HepG2 (cell line): ENCODE data around the gene CAPZB. TPM values are rescaled to one million over a fixed set of nuclear protein-coding genes. Genes with fewer than 3 reads are reported as not detected.

Experiments
- ATAC-seq: fragments of 200-7000 bp; cut with Tn5 transposase; 3 replicates; pipeline ENCODE4 v1.9.1; 2020; ENCODE audit warnings: mild to moderate bottlenecking, moderate library complexity
- BruUV-seq: library from RNA; stranded (reverse); fragments of 400-500 nt; replicated peaks from 2 replicates; lab custom pipeline; 2021; lab: Mats Ljungman, UMichigan
- CTCF ChIA-PET: fragments of 300-600 bp; formaldehyde crosslinking; extraction: SDS; loops from one replicate; lab custom pipeline; 2021; ENCODE audit warnings: low total read pairs, inconsistent platforms, low intra/inter-chr PET ratio; lab: Yijun Ruan, JAX
- POLR2A ChIA-PET: fragments of 350-600 bp; sonication (Branson Sonifier 250); formaldehyde crosslinking; loops from one replicate; lab custom pipeline; 2020; ENCODE audit warnings: antibody characterized with exemption, inconsistent platforms; lab: Yijun Ruan, JAX
- DNase-seq: peaks from one replicate; pipeline ENCODE4 v3.0.0-alpha.2; 2015; ENCODE audit warnings: low spot score
- FAIRE-seq: peaks from 3 replicates; lab custom pipeline; 2011; peaks lifted over from hg19 to GRCh38; lab: Jason Lieb, UNC
- H2AFZ ChIP-seq: one replicate; pipeline ENCODE4 v1.6.1; 2011; ENCODE audit warnings: low read length, inconsistent platforms
- H3K27ac ChIP-seq: fragments of 300-600 bp; 3 replicates; pipeline ENCODE4 v1.8.0; 2011; ENCODE audit warnings: mixed run types, mild to moderate bottlenecking, mixed read lengths, low read length, inconsistent platforms; ENCODE audit not compliant: insufficient read depth; ENCODE audit errors: extremely low read length
- H3K27me3 ChIP-seq, 2 experiments: fragments of 200-600 bp in 1 of 2; 2 replicates in 1 of 2; 3 replicates in 1 of 2; pipeline versions ENCODE4 v1.6.0 to v1.8.0; 2011; ENCODE audit warnings: low read length in 2 of 2, mild to moderate bottlenecking in 2 of 2, moderate library complexity in 2 of 2, inconsistent platforms in 1 of 2; ENCODE audit not compliant: insufficient read depth in 2 of 2, control insufficient read depth in 1 of 2
- H3K36me3 ChIP-seq, 2 experiments: fragments of 200-600 bp in 1 of 2; replicated peaks in 1 of 2; 2 replicates in 1 of 2; 3 replicates in 1 of 2; pipeline versions ENCODE4 v1.5.1 to v1.8.0; 2011; ENCODE audit warnings: low read length in 2 of 2, inconsistent platforms in 1 of 2; ENCODE audit not compliant: insufficient read depth in 2 of 2, control insufficient read depth in 1 of 2
- H3K4me1 ChIP-seq: 2 replicates; pipeline ENCODE4 v1.5.1; 2012; ENCODE audit warnings: low read length, inconsistent platforms; ENCODE audit not compliant: insufficient read depth
- H3K4me2 ChIP-seq: 2 replicates; pipeline ENCODE4 v1.6.0; 2011; ENCODE audit warnings: low read depth, low read length, inconsistent platforms
- H3K4me3 ChIP-seq, 3 experiments: fragments of 200-600 bp in 1 of 3; sonication (generic), shearing (Covaris generic) in 1 of 3; replicated peaks in 1 of 3; 2 replicates each; pipeline ENCODE4 v1.5.1; 2011 to 2016; ENCODE audit warnings: low read length in 3 of 3, inconsistent platforms in 2 of 3, low read depth in 2 of 3, mild to moderate bottlenecking in 2 of 3, control low read depth in 1 of 3, mixed read lengths in 1 of 3; ENCODE audit not compliant: insufficient read depth in 1 of 3
- H3K79me2 ChIP-seq: one replicate; pipeline ENCODE4 v1.6.1; 2011; ENCODE audit warnings: low read length, inconsistent platforms; ENCODE audit not compliant: insufficient read depth
- H3K9ac ChIP-seq: 2 replicates; pipeline ENCODE4 v1.6.0; 2011; ENCODE audit warnings: mild to moderate bottlenecking, low read depth, low read length, inconsistent platforms; ENCODE audit not compliant: insufficient read depth
- H3K9me3 ChIP-seq: 2 replicates; pipeline ENCODE4 v1.5.1; 2012; ENCODE audit warnings: mild to moderate bottlenecking, low read length
- H4K20me1 ChIP-seq: 2 replicates; pipeline ENCODE4 v1.6.0; 2011; ENCODE audit warnings: inconsistent platforms, mild to moderate bottlenecking, low read length, moderate library complexity; ENCODE audit not compliant: insufficient read depth
- BORCS8-MEF2B ChIP-seq: sonication (generic); formaldehyde crosslinking; IDR thresholded peaks from 2 replicates; pipeline ENCODE4 v1.8.0; 2022; ENCODE audit warnings: mild to moderate bottlenecking, missing genetic modification reagents
- DMAP1 ChIP-seq: IDR thresholded peaks from 2 replicates; pipeline ENCODE4 v1.6.1; 2016
- GATAD1 ChIP-seq: IDR thresholded peaks from 2 replicates; pipeline ENCODE4 v1.6.1; 2016; ENCODE audit warnings: missing genetic modification reagents, missing compliant biosample characterization
- HCFC1 ChIP-seq: fragments of 150-350 bp; IDR thresholded peaks from 2 replicates; pipeline ENCODE4 v1.6.1; 2014; ENCODE audit warnings: low read depth, low read length
- ISL2 ChIP-seq: sonication (generic); formaldehyde crosslinking; IDR thresholded peaks from 2 replicates; pipeline ENCODE4 v1.5.0; 2020; ENCODE audit warnings: missing genetic modification reagents
- MED13 ChIP-seq: sonication (generic); formaldehyde crosslinking; IDR thresholded peaks from 2 replicates; pipeline ENCODE4 v1.5.0; 2020; ENCODE audit warnings: missing genetic modification reagents
- NR0B2 ChIP-seq: sonication (generic); formaldehyde crosslinking; IDR thresholded peaks from 2 replicates; pipeline ENCODE4 v1.4.0; 2020; ENCODE audit warnings: mild to moderate bottlenecking, missing genetic modification reagents
- NR2C2 ChIP-seq: sonication (generic); formaldehyde crosslinking; IDR thresholded peaks from 2 replicates; pipeline ENCODE4 v1.4.0; 2020; ENCODE audit warnings: missing genetic modification reagents, mild to moderate bottlenecking, moderate library complexity, borderline replicate concordance
- RARA ChIP-seq: IDR thresholded peaks from 2 replicates; pipeline ENCODE4 v1.6.1; 2016; ENCODE audit warnings: missing genetic modification reagents, missing compliant biosample characterization
- RFX3 ChIP-seq: IDR thresholded peaks from 2 replicates; pipeline ENCODE4 v1.6.1; 2016; ENCODE audit warnings: missing biosample characterization, missing genetic modification reagents
- SALL2 ChIP-seq: sonication (generic); formaldehyde crosslinking; IDR thresholded peaks from 2 replicates; pipeline ENCODE4 v1.8.1; 2023; ENCODE audit warnings: mild to moderate bottlenecking, missing genetic modification reagents, inconsistent platforms
- SNAPC5 ChIP-seq: sonication (generic); formaldehyde crosslinking; IDR thresholded peaks from 2 replicates; pipeline ENCODE4 v1.8.1; 2023; ENCODE audit warnings: mild to moderate bottlenecking, missing genetic modification reagents, borderline replicate concordance
- ZNF451 ChIP-seq: sonication (generic); formaldehyde crosslinking; IDR thresholded peaks from 2 replicates; pipeline ENCODE4 v1.5.0; 2020; ENCODE audit warnings: mild to moderate bottlenecking, missing genetic modification reagents
- ZNF530 ChIP-seq: sonication (generic); formaldehyde crosslinking; IDR thresholded peaks from 2 replicates; pipeline ENCODE4 v1.5.0; 2020; ENCODE audit warnings: low read depth, mild to moderate bottlenecking, missing genetic modification reagents
- ZNF597 ChIP-seq: sonication (generic); formaldehyde crosslinking; IDR thresholded peaks from 2 replicates; pipeline ENCODE4 v1.5.0; 2020; ENCODE audit warnings: missing genetic modification reagents
- ZNF781 ChIP-seq: sonication (generic); formaldehyde crosslinking; IDR thresholded peaks from 2 replicates; pipeline ENCODE4 v1.5.1; 2020; ENCODE audit warnings: borderline replicate concordance, mild to moderate bottlenecking, missing genetic modification reagents; ENCODE audit errors: not compliant biosample characterization
- WGBS: methylation state at CpG from one replicate; pipeline ENCODE4 v1.1.6; 2017; ENCODE audit warnings: low lambda C conversion rate; 5-methylcytosine and 5-hydroxymethylcytosine counted together
- in situ Hi-C: cut with HindIII; loops from 2 replicates; pipeline ENCODE4 v1.10.0; 2017; ENCODE audit warnings: low pct_unique_long_range_greater_than_20kb; ENCODE audit not compliant: extremely low pct_ligation_motif_present
- intact Hi-C: fragments of 100-400 bp; cut with micrococcal nuclease; formaldehyde crosslinking; loops from one replicate; pipeline ENCODE4 v1.10.0; 2022; ENCODE audit not compliant: unreplicated experiment
- polyA plus RNA-seq, 8 experiments: library from polyadenylated mRNA; depleted of rRNA in 3 of 8; stranded (reverse) in 7 of 8; unstranded in 1 of 8; fragments of >200 nt; fragmentation: Illumina TruSeq in 4 of 8; extraction: Trizol in 4 of 8; gene quantifications; 2 replicates each; pipeline versions ENCODE4 v1.2.1 to v1.2.3, GENCODE V29; 2011 to 2016; ENCODE audit warnings: low read depth in 4 of 8, missing spikeins in 1 of 8, mixed read lengths in 1 of 8; ENCODE audit not compliant: insufficient read depth in 1 of 8
- total RNA-seq, 5 experiments: library from RNA; depleted of rRNA; stranded (reverse); fragments of >200 nt; fragmentation: Illumina TruSeq; extraction: Trizol; gene quantifications; 2 replicates each; pipeline ENCODE4 v1.2.3, GENCODE V29; 2016; ENCODE audit warnings: low read depth in 1 of 5
- TF ChIP-seq, protein P1 (sequence below): sonication (generic); formaldehyde crosslinking; IDR thresholded peaks from 2 replicates; pipeline ENCODE4 v1.5.1; 2020; ENCODE audit warnings: mild to moderate bottlenecking, missing genetic modification reagents, moderate library complexity
- TF ChIP-seq, protein P2 (sequence below): sonication (generic); formaldehyde crosslinking; IDR thresholded peaks from 2 replicates; pipeline ENCODE4 v1.9.0; 2022; ENCODE audit warnings: low read depth, missing genetic modification reagents

CAPZB gene
- total and polyA plus RNA-seq, 2 of the 13 experiments (the other 11 are each of a cell fraction or from before 2014, with no cell fraction given), result 58.9 to 76.9 TPM

DNA sequence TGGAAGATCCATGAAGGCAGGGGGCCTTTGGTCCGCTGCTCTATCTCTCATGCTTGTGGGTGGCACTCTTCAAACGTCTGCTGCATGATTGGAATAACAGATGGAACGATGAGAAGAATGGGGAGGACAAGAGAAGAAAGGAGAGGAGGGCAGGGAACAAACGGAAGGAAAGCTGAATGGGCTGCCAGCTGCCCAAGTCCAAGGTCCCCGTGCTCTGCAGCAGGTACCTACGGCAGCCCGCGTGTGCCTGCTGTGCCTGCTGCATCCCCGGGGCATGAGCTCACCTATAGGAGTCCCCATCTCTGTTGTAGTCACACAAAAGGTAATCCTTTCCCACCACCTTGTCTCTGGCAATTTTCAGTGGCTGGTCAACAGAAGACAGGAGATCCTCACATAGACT lies 100.1 kb downstream of the CAPZB start:
- ChIA-PET POLR2A (interaction anchor here (1.1 kb wide), 1 partner anchor 46 kb away, joined by 3 read pairs; no protein-coding TSS in a partner anchor), CTCF (no interaction called here)
- WGBS, result 64% methylated on average over 9 of the region's 9 CpGs
- Histone ChIP-seq H3K4me1 (peaks cover 54% of the 10 kb centered on the region), H4K20me1 (peaks cover 7% of the 10 kb centered on the region; the same call in 1 of the 2 replicates), H2AFZ (no peak overlapping the region), H3K27ac (peak overlapping the region; percentile 74), H3K4me2 (peak overlapping the region; percentile 61), H3K27me3 (no peaks in the 10 kb centered on the region), H3K4me3 (no peak overlapping the region), H3K9me3 (no peaks in the 10 kb centered on the region), H3K79me2 (peaks cover 24% of the 10 kb centered on the region), H3K9ac (peak overlapping the region; percentile 41; the same call in 1 of the 2 replicates), H3K36me3 (peaks cover 12 to 41% of the 10 kb centered on the region in 2 experiments)
- ATAC-seq, result peak; percentile 6; the same call in 2 of the 3 replicates
- intact Hi-C loops, result loop anchor here (2.0 to 10.0 kb wide), 3 partner anchors 42 to 210 kb away; partner anchors contain the start of gene CAPZB
- BruUV-seq, result no TSS peak
- no peak for FAIRE-seq
- in situ Hi-C loops, result loop anchor here (5.0 kb wide), 1 partner anchor 43 kb away; no protein-coding TSS in a partner anchor
- DNase-seq, result no peak
- TF ChIP-seq SALL2 (no peak), NR2C2 (CRISPR knock-in tag) (no peak), RFX3 (no peak), ISL2 (CRISPR knock-in tag) (no peak), GATAD1 (CRISPR knock-in tag) (no peak), MED13 (CRISPR knock-in tag) (no peak), DMAP1 (CRISPR knock-in tag) (no peak), ZNF597 (no peak), BORCS8-MEF2B (CRISPR knock-in tag) (0 out of 2 replicates have a peak, but pooled peaks have one; percentile 30), HCFC1 (no peak), NR0B2 (CRISPR knock-in tag) (no peak), ZNF781 (CRISPR knock-in tag) (no peak), SNAPC5 (no peak), ZNF451 (CRISPR knock-in tag) (0 out of 2 replicates have a peak, but pooled peaks have one; percentile 31), ZNF530 (CRISPR knock-in tag) (no peak), RARA (CRISPR knock-in tag) (no peak)
- TF ChIP-seq, protein P1, sequence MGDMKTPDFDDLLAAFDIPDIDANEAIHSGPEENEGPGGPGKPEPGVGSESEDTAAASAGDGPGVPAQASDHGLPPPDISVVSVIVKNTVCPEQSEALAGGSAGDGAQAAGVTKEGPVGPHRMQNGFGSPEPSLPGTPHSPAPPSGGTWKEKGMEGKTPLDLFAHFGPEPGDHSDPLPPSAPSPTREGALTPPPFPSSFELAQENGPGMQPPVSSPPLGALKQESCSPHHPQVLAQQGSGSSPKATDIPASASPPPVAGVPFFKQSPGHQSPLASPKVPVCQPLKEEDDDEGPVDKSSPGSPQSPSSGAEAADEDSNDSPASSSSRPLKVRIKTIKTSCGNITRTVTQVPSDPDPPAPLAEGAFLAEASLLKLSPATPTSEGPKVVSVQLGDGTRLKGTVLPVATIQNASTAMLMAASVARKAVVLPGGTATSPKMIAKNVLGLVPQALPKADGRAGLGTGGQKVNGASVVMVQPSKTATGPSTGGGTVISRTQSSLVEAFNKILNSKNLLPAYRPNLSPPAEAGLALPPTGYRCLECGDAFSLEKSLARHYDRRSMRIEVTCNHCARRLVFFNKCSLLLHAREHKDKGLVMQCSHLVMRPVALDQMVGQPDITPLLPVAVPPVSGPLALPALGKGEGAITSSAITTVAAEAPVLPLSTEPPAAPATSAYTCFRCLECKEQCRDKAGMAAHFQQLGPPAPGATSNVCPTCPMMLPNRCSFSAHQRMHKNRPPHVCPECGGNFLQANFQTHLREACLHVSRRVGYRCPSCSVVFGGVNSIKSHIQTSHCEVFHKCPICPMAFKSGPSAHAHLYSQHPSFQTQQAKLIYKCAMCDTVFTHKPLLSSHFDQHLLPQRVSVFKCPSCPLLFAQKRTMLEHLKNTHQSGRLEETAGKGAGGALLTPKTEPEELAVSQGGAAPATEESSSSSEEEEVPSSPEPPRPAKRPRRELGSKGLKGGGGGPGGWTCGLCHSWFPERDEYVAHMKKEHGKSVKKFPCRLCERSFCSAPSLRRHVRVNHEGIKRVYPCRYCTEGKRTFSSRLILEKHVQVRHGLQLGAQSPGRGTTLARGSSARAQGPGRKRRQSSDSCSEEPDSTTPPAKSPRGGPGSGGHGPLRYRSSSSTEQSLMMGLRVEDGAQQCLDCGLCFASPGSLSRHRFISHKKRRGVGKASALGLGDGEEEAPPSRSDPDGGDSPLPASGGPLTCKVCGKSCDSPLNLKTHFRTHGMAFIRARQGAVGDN, result peak; percentile 45
- TF ChIP-seq, protein P2, sequence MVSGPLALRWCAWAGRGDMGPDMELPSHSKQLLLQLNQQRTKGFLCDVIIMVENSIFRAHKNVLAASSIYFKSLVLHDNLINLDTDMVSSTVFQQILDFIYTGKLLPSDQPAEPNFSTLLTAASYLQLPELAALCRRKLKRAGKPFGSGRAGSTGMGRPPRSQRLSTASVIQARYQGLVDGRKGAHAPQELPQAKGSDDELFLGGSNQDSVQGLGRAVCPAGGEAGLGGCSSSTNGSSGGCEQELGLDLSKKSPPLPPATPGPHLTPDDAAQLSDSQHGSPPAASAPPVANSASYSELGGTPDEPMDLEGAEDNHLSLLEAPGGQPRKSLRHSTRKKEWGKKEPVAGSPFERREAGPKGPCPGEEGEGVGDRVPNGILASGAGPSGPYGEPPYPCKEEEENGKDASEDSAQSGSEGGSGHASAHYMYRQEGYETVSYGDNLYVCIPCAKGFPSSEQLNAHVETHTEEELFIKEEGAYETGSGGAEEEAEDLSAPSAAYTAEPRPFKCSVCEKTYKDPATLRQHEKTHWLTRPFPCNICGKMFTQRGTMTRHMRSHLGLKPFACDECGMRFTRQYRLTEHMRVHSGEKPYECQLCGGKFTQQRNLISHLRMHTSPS (CRISPR knock-in tag), result peak; percentile 53; the same call in 1 of the 2 replicates
